Neural progenitor cell (in vitro differentiated cells): Measurements from ENCODE around the gene UBAC1. TPM values are rescaled to one million over a fixed set of nuclear protein-coding genes. Genes with fewer than 3 reads are reported as not detected.

ENCODE experiments used
- DNase-seq: peaks from one replicate; pipeline ENCODE4 v3.0.0-alpha.2; 2016; ENCODE audit warnings: low spot score
- H2AFZ ChIP-seq: fragments of 200-600 bp; sonication (generic); replicated peaks from 2 replicates; pipeline ENCODE4 v1.6.1; 2016; ENCODE audit warnings: antibody characterized with exemption
- H3F3A ChIP-seq: fragments of 200-600 bp; sonication (generic); 2 replicates; pipeline ENCODE4 v1.6.1; 2016; ENCODE audit warnings: antibody characterized with exemption, low read depth
- H3K27ac ChIP-seq: fragments of 200-600 bp; sonication (generic); 2 replicates; pipeline ENCODE4 v1.5.1; 2016; ENCODE audit warnings: mild to moderate bottlenecking
- H3K27me3 ChIP-seq: fragments of 200-600 bp; sonication (generic); 2 replicates; pipeline ENCODE4 v1.6.1; 2016; ENCODE audit warnings: mild to moderate bottlenecking, moderate library complexity
- H3K36me3 ChIP-seq: fragments of 200-600 bp; sonication (generic); 2 replicates; pipeline ENCODE4 v1.5.1; 2016
- H3K4me1 ChIP-seq: fragments of 200-600 bp; sonication (generic); 2 replicates; pipeline ENCODE4 v1.6.1; 2016; ENCODE audit warnings: mixed run types
- H3K4me2 ChIP-seq: fragments of 200-600 bp; sonication (generic); 2 replicates; pipeline ENCODE4 v1.6.1; 2016
- H3K4me3 ChIP-seq: fragments of 200-600 bp; sonication (generic); 2 replicates; pipeline ENCODE4 v1.5.1; 2016
- H3K79me2 ChIP-seq: fragments of 200-600 bp; sonication (generic); 2 replicates; pipeline ENCODE4 v1.6.1; 2016; ENCODE audit warnings: low read depth
- H3K9ac ChIP-seq: fragments of 200-600 bp; sonication (generic); 2 replicates; pipeline ENCODE4 v1.6.1; 2016
- H3K9me3 ChIP-seq: fragments of 200-600 bp; sonication (generic); 2 replicates; pipeline ENCODE4 v1.5.1; 2016; ENCODE audit warnings: low read depth
- H4K20me1 ChIP-seq: fragments of 200-600 bp; sonication (generic); 2 replicates; pipeline ENCODE4 v1.6.1; 2016; ENCODE audit warnings: low read depth
- H3K27ac Mint-ChIP-seq: 3 replicates; pipeline ENCODE4 v1.8.0; 2021; ENCODE audit warnings: mixed read lengths
- H3K27me3 Mint-ChIP-seq: 2 replicates; pipeline ENCODE4 v1.8.0; 2022; ENCODE audit warnings: low read depth, mild to moderate bottlenecking, inconsistent platforms, moderate library complexity, mixed read lengths; ENCODE audit not compliant: insufficient read depth
- H3K36me3 Mint-ChIP-seq: 3 replicates; pipeline ENCODE4 v1.8.0; 2021; ENCODE audit warnings: mixed read lengths
- H3K4me1 Mint-ChIP-seq: 3 replicates; pipeline ENCODE4 v1.8.0; 2021; ENCODE audit warnings: mixed read lengths
- H3K4me3 Mint-ChIP-seq: 3 replicates; pipeline ENCODE4 v1.8.0; 2021; ENCODE audit warnings: mild to moderate bottlenecking, moderate library complexity, mixed read lengths
- H3K9me3 Mint-ChIP-seq: 3 replicates; pipeline ENCODE4 v1.8.0; 2020; ENCODE audit warnings: mixed read lengths
- EZH2 ChIP-seq: fragments of 200-600 bp; sonication (generic); IDR thresholded peaks from 2 replicates; pipeline ENCODE4 v1.6.1; 2017; ENCODE audit warnings: antibody characterized with exemption, mild to moderate bottlenecking, moderate library complexity
- EZH2phosphoT487 ChIP-seq: fragments of 200-600 bp; sonication (generic); IDR thresholded peaks from 2 replicates; pipeline ENCODE4 v1.6.1; 2017; ENCODE audit warnings: antibody characterized with exemption
- total RNA-seq: library from RNA; depleted of rRNA; stranded (reverse); fragments of >200 nt; gene quantifications from 2 replicates; pipeline ENCODE4 v1.2.3, GENCODE V29; 2015; ENCODE audit warnings: low replicate concordance
- TF ChIP-seq, protein P1 (sequence below): fragments of 200-600 bp; sonication (generic); IDR thresholded peaks from 2 replicates; pipeline ENCODE4 v1.5.1; 2017; ENCODE audit warnings: antibody characterized with exemption, mild to moderate bottlenecking

UBAC1 gene
- total RNA-seq, 1 donor from 2014 or later, result 66.0 TPM

DNA sequence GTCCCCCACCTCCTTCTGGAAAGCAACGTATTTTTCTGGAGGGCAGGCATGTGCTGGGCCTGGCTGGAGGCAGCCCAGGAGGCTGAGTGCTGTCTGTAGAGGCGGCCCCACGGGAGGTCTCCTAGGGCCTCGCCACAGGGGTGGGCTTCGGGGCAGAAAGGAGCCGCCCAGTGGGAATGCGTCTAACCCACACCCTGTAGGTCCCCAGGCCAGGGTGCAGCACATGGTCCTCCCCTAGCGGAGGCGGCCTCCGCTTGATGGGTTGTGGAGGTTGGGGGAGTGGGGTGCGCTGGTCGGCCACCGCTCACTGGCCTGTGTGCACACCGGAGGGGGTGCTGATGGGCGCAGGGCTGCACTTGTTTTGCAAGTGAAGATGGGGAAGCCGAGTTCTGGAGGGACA, 48.3 kb upstream of the UBAC1 start:
- TF ChIP-seq, protein P1, sequence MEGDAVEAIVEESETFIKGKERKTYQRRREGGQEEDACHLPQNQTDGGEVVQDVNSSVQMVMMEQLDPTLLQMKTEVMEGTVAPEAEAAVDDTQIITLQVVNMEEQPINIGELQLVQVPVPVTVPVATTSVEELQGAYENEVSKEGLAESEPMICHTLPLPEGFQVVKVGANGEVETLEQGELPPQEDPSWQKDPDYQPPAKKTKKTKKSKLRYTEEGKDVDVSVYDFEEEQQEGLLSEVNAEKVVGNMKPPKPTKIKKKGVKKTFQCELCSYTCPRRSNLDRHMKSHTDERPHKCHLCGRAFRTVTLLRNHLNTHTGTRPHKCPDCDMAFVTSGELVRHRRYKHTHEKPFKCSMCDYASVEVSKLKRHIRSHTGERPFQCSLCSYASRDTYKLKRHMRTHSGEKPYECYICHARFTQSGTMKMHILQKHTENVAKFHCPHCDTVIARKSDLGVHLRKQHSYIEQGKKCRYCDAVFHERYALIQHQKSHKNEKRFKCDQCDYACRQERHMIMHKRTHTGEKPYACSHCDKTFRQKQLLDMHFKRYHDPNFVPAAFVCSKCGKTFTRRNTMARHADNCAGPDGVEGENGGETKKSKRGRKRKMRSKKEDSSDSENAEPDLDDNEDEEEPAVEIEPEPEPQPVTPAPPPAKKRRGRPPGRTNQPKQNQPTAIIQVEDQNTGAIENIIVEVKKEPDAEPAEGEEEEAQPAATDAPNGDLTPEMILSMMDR, result no peak
- no peak for TF ChIP-seq EZH2phosphoT487
- TF ChIP-seq EZH2, result no peak
- peaks cover 36% of the 10 kb centered on the region for H3K4me1 ChIP-seq
- H3K27ac Mint-ChIP-seq, result no peak overlapping the region

DNA sequence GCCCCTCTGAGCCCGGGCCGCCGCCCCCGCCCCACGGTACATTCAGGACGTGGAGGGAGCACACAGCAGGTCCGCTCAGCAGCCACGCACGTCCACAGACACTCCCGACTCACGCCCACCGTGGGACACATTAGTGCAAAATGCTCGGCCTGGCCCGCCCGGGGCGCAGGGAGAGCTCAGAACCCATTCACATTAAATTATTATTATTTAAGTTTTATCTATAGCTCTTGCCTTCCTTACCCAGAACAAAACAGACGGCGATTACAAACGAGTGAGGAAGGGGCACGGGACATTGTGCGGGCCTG, 47.5 kb upstream of the UBAC1 start:
- Histone ChIP-seq H3K4me2 (no peak overlapping the region), H3K9me3 (no peaks in the 10 kb centered on the region), H3K9ac (no peak overlapping the region), H3K79me2 (no peaks in the 10 kb centered on the region), H3K4me1 (peaks cover 45% of the 10 kb centered on the region), H3K36me3 (no peaks in the 10 kb centered on the region), H3F3A (peaks cover 23% of the 10 kb centered on the region), H4K20me1 (no peaks in the 10 kb centered on the region), H3K27me3 (no peaks in the 10 kb centered on the region), H3K27ac (no peak overlapping the region), H3K4me3 (no peak overlapping the region), H2AFZ (no peak overlapping the region)
- peaks cover 15% of the 10 kb centered on the region for H3K27me3 Mint-ChIP-seq
- DNase-seq, result no peak
- H3K4me1 Mint-ChIP-seq, result peaks cover 63% of the 10 kb centered on the region
- no peak overlapping the region for H3K4me3 Mint-ChIP-seq
- TF ChIP-seq, protein P1, result no peak
- no peak for TF ChIP-seq EZH2
- H3K9me3 Mint-ChIP-seq, result no peaks in the 10 kb centered on the region
- H3K36me3 Mint-ChIP-seq, result no peaks in the 10 kb centered on the region
- no peak overlapping the region for H3K27ac Mint-ChIP-seq

More for the DNA sequence above, 48.3 kb upstream of the UBAC1 start:
- no peak overlapping the region for H3K4me3 ChIP-seq
- no peak overlapping the region for H2AFZ ChIP-seq
- H3K27me3 Mint-ChIP-seq, result peaks cover 15% of the 10 kb centered on the region
- DNase-seq, result no peak
- H3K9me3 ChIP-seq, result no peaks in the 10 kb centered on the region
- no peaks in the 10 kb centered on the region for H3K79me2 ChIP-seq
- no peaks in the 10 kb centered on the region for H3K9me3 Mint-ChIP-seq
- H3K27me3 ChIP-seq, result no peaks in the 10 kb centered on the region
- peaks cover 23% of the 10 kb centered on the region for H3F3A ChIP-seq
- no peak overlapping the region for H3K4me3 Mint-ChIP-seq
- no peaks in the 10 kb centered on the region for H3K36me3 ChIP-seq
- H4K20me1 ChIP-seq, result no peaks in the 10 kb centered on the region
- H3K36me3 Mint-ChIP-seq, result no peaks in the 10 kb centered on the region
- no peak overlapping the region for H3K9ac ChIP-seq
- no peak overlapping the region for H3K4me2 ChIP-seq
- H3K27ac ChIP-seq, result no peak overlapping the region
- peaks cover 57% of the 10 kb centered on the region for H3K4me1 Mint-ChIP-seq

DNA sequence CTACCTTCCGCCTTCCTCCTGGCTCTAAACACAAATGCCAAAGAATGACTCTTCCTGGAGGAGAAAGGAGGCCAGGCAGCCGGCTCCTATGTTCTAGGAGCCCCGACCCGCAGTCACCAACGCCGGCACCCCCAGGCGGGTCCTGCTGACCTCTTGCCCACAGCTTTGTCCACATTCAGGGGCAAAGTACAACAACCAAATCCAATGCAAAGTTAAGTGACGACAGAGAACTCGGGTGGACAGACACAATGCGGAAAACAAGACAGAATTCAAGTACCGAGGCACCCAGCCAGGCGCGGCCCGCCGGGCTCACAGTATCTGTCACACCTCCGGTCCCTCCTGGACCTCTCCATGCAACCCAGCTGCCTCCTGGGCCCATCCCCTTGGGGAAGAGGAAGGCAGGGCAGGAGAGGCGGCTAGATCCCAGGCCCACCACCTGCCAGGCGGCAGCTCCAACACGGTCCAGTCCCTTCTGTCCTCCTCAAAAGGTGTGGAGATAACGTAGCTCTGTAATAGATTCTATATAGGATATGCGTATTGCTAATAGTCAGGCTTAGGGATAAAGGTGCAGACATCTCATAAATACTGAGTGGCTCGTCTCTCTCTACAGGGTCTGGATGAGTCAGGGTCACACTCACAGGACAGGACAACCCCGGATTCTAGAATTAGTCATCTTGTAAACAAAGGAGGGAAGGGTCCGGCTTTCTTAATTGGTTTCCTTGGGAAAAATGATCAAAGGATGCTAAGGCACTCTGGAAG, 46.9 kb upstream of the UBAC1 start:
- Histone ChIP-seq H2AFZ (no peak overlapping the region), H3K9me3 (no peaks in the 10 kb centered on the region), H3K79me2 (no peaks in the 10 kb centered on the region), H3K4me1 (peaks cover 50% of the 10 kb centered on the region), H3K4me3 (no peak overlapping the region), H3K9ac (no peak overlapping the region), H3K36me3 (no peaks in the 10 kb centered on the region), H3F3A (peaks cover 23% of the 10 kb centered on the region), H4K20me1 (no peaks in the 10 kb centered on the region), H3K27me3 (no peaks in the 10 kb centered on the region), H3K4me2 (peak overlapping the region; percentile 31), H3K27ac (peak overlapping the region; percentile 46)
- H3K4me1 Mint-ChIP-seq, result peaks cover 63% of the 10 kb centered on the region
- TF ChIP-seq, protein P1, result no peak
- TF ChIP-seq EZH2phosphoT487, result no peak
- no peak for TF ChIP-seq EZH2
- peaks cover 15% of the 10 kb centered on the region for H3K27me3 Mint-ChIP-seq
- no peak for DNase-seq
- H3K9me3 Mint-ChIP-seq, result no peaks in the 10 kb centered on the region
- peak overlapping the region; percentile 2 for H3K4me3 Mint-ChIP-seq
- peak overlapping the region; percentile 88 for H3K27ac Mint-ChIP-seq
- no peaks in the 10 kb centered on the region for H3K36me3 Mint-ChIP-seq
